ENCODE data around the gene OR2K2.
"Not testable (repeated sequence)": the region's sequence is repeated elsewhere in the genome, so short reads cannot be mapped to it uniquely, and the experiment has no call there.

OR2K2 gene

DNA sequence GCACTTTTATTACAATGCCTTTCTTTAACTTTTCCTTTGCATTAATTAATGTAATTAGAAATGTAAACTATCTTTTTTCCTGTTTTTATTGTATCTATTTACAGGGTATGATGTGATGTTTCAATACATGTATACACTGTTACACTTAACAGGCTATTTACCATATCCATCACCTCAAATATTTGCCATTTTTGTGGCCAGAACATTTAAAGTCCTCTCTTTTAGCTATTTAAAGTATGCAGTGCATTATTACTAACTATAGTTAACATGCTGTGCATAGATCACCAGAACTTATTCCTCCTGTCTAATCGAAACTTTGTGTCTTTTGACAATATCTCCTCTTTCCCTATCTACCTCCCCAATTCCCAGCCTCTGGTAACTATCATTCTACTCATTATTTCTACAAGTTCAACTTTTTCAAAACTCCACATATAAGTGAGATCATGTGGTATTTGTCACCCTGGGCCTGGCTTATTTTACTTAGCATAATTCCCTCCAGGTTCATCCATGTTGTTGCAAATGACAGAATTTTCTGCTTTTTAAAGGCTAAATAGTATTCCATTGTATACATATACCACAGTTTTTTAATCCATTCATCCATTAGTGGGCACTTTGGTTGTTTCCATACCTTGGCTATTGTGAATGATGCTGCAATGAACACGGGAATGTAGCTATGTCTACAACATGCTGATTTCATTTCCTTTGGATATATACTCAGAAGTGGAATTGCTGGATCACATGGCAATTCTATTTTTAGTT is 32.8 kb downstream of the OR2K2 start:
- DNase-seq: no peak

GRCh38 chr9:111294691-111295451 is 35.2 kb downstream of the OR2K2 start:
- no peak for DNase-seq

GRCh38 chr9:111287127-111287526 is 42.9 kb downstream of the OR2K2 start:
- DNase-seq: no peak

DNA sequence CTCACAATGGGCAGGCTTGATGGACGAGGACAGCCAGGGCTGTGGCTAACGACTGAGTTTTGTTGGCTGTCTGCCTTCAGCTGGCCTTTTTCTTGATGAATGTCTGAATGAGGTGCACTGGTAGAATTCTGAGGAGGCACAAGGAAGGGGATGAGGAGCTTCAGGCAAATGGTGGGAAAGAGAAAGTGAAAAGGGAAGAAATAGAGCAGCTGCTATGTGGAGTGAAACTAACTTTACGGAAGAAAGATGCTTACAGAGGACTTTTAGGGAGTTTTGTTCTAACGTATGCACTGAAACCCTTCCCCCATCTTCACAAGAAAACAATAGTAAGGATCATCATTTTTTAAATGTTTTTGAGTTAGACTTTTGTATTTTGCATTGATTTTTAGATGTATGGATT is 45.3 kb downstream of the OR2K2 start:
- DNase-seq: no peak

DNA sequence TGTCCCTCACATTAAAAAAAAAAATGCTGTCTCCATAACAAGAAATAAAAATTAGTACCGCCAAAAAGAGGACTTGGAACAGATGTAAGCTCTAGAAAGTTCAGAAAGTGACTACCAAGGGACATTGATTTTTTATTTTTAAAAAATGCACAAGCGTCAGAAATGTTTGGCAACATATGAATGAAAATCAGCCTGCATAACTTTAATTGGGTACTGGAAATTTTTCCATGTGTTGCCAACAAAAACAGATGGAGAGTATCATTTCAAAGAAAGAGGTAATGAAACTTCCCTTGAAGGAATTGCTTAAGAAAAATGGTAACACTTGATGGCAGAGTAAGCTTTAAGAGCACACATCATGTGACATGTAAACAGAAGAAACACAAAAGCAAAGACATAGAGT is 47.2 kb downstream of the OR2K2 start:
- no peak for DNase-seq

DNA sequence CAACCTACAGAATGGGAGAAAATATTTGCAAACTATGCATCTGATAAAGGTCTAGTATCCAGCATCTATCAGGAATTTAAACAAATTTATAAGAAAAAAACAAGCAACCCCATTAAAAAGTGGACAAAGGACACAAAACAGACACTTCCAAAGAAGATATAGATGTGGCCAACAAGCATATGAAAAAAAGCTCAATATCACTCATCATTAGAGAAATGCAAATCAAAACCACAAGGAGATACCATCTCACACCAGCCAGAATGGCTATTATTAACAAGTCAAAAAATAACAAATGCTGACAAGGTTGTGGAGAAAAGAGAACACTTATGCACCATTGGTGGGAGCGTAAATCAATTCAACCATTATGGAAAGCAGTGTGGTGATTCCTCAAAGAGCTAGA is 49.2 kb downstream of the OR2K2 start:
- not testable (repeated sequence) for DNase-seq

All from NCI-H2107 (cell line).